K562 (cell line): ENCODE data around the gene TMED8.

Source experiments
- BACH1 ChIP-seq: fragments of 200-800 bp; sonication (Bioruptor generic); IDR thresholded peaks from 2 replicates; pipeline ENCODE4 v1.6.1; 2016; ENCODE audit warnings: missing genetic modification characterization, missing compliant biosample characterization
- BRD4 ChIP-seq: fragments of 200-600 bp; sonication (generic); IDR thresholded peaks from 2 replicates; pipeline ENCODE4 v1.6.1; 2017; ENCODE audit warnings: inconsistent platforms
- CEBPB ChIP-seq: fragments of 450-650 bp; IDR thresholded peaks from 2 replicates; pipeline ENCODE4 v1.6.1; 2016; ENCODE audit warnings: missing genetic modification characterization, missing compliant biosample characterization
- ESRRB ChIP-seq: fragments of 250-450 bp; sonication (Bioruptor Pico); IDR thresholded peaks from 2 replicates; pipeline ENCODE4 v1.5.0; 2020; ENCODE audit warnings: mild to moderate bottlenecking, moderate library complexity, borderline replicate concordance
- HDAC6 ChIP-seq: IDR thresholded peaks from 2 replicates; pipeline ENCODE4 v1.6.1; 2012; ENCODE audit warnings: low read depth, mild to moderate bottlenecking, control low read depth, inconsistent platforms, low read length, moderate library complexity
- MXI1 ChIP-seq: IDR thresholded peaks from 2 replicates; pipeline ENCODE4 v1.6.1; 2011; ENCODE audit warnings: low read depth, mild to moderate bottlenecking, improper control_type of control experiment, low read length
- SREBF1 ChIP-seq: fragments of 150-350 bp; IDR thresholded peaks from 2 replicates; pipeline ENCODE4 v1.6.1; 2014; ENCODE audit warnings: antibody characterized with exemption, low read depth, low read length, borderline replicate concordance
- TSHZ1 ChIP-seq: fragments of 250-450 bp; sonication (Bioruptor Pico); IDR thresholded peaks from 2 replicates; pipeline ENCODE4 v1.4.0; 2020; ENCODE audit warnings: mild to moderate bottlenecking, moderate library complexity
- ZFP30 ChIP-seq: fragments of 250-450 bp; sonication (Bioruptor Pico); IDR thresholded peaks from 2 replicates; pipeline ENCODE4 v1.8.0; 2022; ENCODE audit warnings: moderate library complexity, mild to moderate bottlenecking, inconsistent platforms, borderline replicate concordance
- ZNF407 ChIP-seq: fragments of 450-650 bp; IDR thresholded peaks from 2 replicates; pipeline ENCODE4 v1.6.1; 2016; ENCODE audit warnings: low read depth
- ZNF707 ChIP-seq: fragments of 250-450 bp; sonication (Bioruptor Pico); conservative IDR thresholded peaks from 2 replicates; pipeline ENCODE4 v1.8.0; 2022; ENCODE audit warnings: inconsistent platforms, mild to moderate bottlenecking, moderate library complexity
- TF ChIP-seq, protein P1 (sequence below), 3 experiments: fragments of 200-800 bp in 1 of 3; fragments of 250-450 bp in 1 of 3; fragments of 450-650 bp in 1 of 3; sonication (Bioruptor Pico) in 1 of 3; sonication (Bioruptor generic) in 1 of 3; formaldehyde crosslinking in 1 of 3; IDR thresholded peaks; 2 replicates each; pipeline versions ENCODE4 v1.6.1 to v1.8.0; 2016 to 2022; ENCODE audit warnings: mild to moderate bottlenecking in 2 of 3, missing genetic modification characterization in 2 of 3, missing compliant biosample characterization in 1 of 3, moderate library complexity in 1 of 3

GRCh38 chr14:77325746-77326094 lies 51.2 kb downstream of the TMED8 start:
- TF ChIP-seq HDAC6 (no peak), ZFP30 (CRISPR knock-in tag) (no peak), BRD4 (no peak), SREBF1 (no peak), TSHZ1 (CRISPR knock-in tag) (no peak), BACH1 (tag) (no peak), ESRRB (CRISPR knock-in tag) (no peak), MXI1 (no peak), ZNF707 (CRISPR knock-in tag) (no peak), CEBPB (tag) (no peak), ZNF407 (no peak)
- TF ChIP-seq, protein P1, sequence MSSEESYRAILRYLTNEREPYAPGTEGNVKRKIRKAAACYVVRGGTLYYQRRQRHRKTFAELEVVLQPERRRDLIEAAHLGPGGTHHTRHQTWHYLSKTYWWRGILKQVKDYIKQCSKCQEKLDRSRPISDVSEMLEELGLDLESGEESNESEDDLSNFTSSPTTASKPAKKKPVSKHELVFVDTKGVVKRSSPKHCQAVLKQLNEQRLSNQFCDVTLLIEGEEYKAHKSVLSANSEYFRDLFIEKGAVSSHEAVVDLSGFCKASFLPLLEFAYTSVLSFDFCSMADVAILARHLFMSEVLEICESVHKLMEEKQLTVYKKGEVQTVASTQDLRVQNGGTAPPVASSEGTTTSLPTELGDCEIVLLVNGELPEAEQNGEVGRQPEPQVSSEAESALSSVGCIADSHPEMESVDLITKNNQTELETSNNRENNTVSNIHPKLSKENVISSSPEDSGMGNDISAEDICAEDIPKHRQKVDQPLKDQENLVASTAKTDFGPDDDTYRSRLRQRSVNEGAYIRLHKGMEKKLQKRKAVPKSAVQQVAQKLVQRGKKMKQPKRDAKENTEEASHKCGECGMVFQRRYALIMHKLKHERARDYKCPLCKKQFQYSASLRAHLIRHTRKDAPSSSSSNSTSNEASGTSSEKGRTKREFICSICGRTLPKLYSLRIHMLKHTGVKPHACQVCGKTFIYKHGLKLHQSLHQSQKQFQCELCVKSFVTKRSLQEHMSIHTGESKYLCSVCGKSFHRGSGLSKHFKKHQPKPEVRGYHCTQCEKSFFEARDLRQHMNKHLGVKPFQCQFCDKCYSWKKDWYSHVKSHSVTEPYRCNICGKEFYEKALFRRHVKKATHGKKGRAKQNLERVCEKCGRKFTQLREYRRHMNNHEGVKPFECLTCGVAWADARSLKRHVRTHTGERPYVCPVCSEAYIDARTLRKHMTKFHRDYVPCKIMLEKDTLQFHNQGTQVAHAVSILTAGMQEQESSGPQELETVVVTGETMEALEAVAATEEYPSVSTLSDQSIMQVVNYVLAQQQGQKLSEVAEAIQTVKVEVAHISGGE (CRISPR knock-in tag; IDR thresholded peaks at IDR 0.05) = no peak
